Hindlimb muscle (tissue), 1 donor: ENCODE data around the gene FAM118A. TPM values are rescaled to one million over a fixed set of nuclear protein-coding genes. Genes with fewer than 3 reads are reported as not detected.
"Not testable (repeated sequence)": the region's sequence is repeated elsewhere in the genome, so short reads cannot be mapped to it uniquely, and the experiment has no call there.

Source experiments
- DNase-seq: peaks from one replicate; pipeline ENCODE4 v3.0.0-alpha.2; 2013
- polyA plus RNA-seq: library from polyadenylated mRNA; unstranded; fragments of 120-200 nt; gene quantifications from one replicate; pipeline ENCODE4 v1.2.1, GENCODE V29; 2013; ENCODE audit not compliant: insufficient read length

The FAM118A gene
- polyA plus RNA-seq, 1 donor: 27.4 TPM

GRCh38 chr22:45331486-45331885, 21.8 kb downstream of the FAM118A start:
- DNase-seq: no peak

- no peak for DNase-seq
Measured at GRCh38 chr22:45332001-45332400, 22.3 kb downstream of the FAM118A start.

DNA sequence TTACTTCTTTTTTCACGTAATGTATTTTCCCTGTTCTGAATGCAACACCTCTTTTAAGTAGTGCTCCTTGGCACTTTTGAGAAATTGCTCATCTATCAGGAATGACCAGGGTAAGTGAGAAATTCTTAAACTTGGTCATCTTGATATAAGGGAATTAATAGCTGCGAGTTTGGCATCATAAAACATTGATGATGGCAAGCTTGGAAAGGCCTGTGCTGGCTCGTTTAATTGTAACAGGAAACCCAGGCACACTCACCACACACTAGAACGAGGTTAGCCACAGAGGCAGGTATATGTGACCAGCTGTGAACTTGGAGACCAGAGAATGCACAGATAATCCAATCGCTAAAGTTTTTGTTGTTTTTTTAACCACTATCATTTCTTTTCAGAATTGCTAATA, 24.3 kb downstream of the FAM118A start:
- no peak for DNase-seq

DNA sequence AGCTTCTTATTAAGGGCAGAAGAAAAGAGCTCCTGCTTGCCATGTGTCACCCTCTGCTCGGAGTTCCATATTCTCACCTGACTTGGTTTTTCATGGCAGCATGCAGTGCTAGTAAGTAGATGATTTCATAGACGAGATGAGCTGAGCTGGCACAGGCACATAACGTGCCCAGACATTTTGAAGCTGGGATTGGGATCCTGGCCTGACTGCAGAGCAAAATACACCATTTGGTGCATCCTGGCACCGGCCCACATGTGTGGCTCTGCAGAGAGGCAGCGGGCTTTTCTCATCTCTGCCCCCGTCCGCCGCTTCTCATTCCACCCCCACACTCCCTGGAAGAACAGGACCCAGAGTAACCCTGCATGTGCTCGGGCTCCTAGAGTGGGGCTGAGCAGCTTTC, 24.8 kb downstream of the FAM118A start:
- DNase-seq: no peak

DNA sequence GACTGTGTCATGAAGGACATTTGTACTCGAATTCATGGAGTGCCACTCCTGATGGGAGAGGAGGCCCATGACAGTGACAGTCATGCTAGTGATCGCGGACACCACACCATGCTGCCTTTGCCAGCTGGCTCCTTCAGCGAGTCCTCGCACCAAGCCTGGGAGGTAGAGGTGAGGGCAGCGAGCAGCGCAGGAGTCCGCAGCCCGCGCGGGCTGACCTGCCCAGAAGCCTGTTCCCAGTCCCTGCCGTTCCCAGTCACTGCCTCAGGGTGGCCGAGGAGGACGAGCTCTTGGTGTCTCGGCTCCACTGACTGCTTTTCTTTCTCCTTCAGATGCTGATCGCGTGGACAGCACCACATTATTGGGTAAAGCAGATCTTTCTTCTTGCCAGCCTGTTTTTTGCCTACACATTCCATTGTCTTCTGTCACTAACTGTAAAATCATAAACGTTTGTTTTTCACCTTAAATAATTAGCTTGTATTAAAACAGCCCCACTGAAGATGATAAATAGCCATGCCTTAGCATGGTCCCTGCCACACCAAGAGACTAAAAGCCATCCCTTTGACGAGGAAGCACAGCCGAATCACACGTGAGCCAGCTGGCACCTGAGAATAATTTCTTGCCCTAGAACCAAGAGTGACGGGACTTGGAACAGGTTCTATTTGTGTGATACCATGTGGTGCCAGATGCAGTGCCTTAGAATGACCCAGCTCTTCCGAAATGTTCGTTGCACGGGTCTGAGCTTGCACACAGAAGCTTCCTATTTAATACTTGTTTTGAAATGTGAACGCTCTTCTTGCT, 25.5 kb downstream of the FAM118A start:
- DNase-seq: no peak

- no peak for DNase-seq
Measured at GRCh38 chr22:45335854-45336522, 26.3 kb downstream of the FAM118A start.

DNA sequence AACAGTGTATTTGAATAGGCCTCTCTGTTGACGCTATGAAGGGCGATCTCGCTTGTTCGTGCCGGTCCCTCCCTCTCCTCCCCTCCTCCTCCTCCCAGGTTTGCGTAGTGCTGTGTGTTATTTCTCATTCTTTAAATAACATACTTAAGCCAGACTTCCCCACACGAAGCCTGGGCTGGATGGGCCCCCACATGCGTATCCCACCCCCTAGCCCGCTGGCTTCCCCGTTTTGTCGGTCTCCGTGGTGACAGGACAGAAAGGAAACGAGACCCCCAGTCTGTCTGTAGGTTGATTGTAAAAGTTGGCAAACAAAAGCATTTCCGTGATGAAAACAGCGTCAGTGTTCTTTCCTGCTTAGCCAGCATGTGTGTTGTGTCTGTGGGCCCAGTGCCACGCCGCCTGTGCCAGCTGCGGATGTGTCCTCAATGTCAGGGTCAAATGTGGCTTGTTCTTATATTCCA, 27.3 kb downstream of the FAM118A start:
- DNase-seq: peak; percentile 75

DNA sequence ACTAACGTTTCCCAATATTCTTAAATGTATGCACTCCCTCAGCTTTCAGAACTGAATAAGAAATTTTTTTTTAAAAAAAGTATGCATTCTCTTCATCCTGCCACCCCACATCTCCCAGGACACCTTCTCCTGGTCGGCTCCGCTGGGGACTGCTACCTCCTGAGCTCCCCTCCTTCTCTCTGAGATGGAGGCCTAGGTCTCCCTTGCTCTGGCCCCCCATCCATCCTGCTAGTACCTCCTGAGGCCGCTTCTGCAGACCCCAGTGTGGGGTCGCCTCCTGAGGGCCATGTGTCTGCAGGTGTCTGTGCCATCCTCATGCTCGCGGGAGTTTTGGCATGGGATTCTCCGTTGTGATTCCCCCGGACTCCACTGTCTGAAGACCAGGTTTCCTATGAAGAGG, 27.8 kb downstream of the FAM118A start:
- DNase-seq: no peak

DNA sequence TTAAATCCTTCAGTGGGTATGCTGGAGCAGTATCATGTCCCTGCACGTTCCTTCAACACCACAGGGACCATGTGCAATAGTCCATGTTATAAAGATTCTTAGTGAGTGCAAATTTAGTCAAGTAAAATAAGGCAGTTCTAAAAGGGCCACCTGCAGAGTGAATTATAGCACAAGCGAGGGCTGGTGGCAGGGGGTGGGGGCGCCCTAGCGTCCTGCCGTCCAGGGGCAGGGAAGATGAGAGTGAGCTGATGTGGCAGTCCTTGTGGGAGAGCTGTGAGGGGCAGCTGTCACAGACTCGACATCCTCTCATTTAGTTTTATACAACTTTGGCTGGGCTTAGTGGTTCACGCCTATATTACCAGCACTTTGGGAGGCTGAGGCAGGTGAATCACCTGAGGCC, 29.1 kb downstream of the FAM118A start:
- no peak for DNase-seq

DNA sequence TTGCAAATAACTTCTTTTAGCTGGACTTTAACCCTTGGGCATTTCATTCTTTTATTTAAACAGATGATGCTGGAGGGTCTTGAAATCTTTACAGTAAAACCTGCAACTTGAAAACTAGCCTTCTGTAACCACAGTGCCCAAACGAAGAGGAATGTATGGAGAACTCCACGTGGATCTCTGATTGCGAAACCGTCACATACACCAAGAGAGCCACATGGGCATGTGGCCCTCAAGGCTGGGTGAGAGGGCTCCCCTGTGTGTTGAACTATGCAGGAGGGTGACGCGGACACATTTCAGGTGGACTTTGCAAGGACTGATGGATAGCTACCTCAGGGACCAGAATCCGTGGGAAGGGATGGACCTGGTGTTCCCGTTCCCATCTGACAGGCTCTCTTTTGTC, 30.6 kb downstream of the FAM118A start:
- DNase-seq: no peak

DNA sequence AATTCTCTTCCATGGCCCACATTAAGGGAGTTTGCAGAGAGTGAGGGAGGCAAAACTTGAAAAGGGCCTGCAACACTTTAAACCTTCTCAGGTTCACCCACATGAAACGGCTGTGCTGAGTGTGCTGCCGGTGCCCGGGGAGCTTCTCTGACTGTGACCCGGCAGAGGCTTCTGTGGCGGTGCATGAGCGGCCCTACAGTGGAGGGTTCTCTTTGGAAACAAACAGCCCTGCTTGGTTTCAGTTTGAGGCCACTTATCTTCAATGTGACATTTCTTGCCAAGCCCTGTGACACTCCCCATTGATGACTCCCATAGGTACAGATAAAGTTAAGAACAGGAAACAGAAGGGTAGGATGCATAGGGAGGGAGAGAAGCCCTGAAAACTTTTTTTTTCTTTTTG, 31.8 kb downstream of the FAM118A start:
- DNase-seq: no peak

- DNase-seq: no peak
Measured at GRCh38 chr22:45343143-45343542, 33.4 kb downstream of the FAM118A start.

GRCh38 chr22:45344334-45344733, 34.6 kb downstream of the FAM118A start:
- no peak for DNase-seq

- no peak for DNase-seq
Measured at GRCh38 chr22:45349916-45350315, 40.2 kb downstream of the FAM118A start.

DNA sequence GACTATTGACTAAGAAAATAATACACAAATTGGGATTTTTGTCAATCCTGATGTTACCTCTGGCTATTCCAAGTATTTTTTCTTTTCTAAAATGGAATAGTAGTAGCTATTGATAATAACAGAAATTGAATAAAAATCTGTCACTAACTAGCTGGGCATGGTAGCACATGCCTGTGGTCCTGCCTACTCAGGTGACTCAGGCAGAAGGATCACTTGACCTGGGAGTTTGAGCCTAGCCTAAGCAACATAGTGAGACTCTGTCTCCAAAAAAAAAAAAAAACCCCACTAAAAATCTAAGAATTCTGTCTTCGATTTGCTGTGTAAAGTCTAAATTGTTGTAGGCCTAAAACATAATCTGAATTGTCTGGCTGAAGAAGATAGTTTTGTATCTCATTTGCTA, 42.2 kb downstream of the FAM118A start:
- no peak for DNase-seq

DNA sequence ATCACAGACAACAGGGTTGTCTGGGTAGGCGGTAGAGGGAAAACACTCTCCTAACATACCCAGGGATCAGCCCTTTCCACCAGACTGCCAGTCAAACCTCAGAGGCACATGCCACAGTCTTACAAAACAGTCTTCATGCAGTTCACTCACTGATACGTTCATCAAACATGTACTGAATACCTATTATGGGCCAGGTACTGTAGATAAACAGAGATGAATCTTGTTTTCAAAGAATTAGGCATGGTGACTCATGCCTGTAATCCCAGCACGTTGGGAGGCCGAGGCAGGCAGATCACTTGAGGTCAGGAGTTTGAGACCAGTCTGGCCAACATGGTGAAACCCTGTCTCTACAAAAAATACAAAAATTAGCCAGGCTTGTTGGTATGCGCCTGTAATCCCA, 43.0 kb downstream of the FAM118A start:
- not testable (repeated sequence) for DNase-seq

DNA sequence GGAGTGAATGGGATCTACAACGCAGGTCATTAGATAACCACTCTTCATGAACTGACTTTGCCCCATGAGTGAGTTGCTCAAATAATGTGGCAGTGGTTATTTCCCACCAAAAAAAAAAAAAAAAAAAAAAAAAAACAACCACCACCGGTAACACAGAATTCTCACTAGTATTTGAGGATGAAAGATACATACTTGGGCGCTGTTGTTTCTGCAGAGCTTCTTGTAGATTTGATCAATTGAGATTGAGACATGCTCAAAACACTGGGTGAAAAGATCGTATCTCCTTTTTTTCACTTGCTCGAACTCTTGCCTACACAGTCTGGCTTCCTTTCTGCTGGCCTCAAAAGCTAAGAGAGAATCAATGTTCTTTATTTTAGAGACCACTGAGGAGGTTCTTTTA, 44.1 kb downstream of the FAM118A start:
- DNase-seq: no peak

GRCh38 chr22:45357490-45357889, 47.8 kb downstream of the FAM118A start:
- no peak for DNase-seq

- DNase-seq: no peak
Measured at GRCh38 chr22:45358127-45358526, 48.4 kb downstream of the FAM118A start.

- DNase-seq: no peak
Measured at GRCh38 chr22:45359627-45360026, 49.9 kb downstream of the FAM118A start.

DNA sequence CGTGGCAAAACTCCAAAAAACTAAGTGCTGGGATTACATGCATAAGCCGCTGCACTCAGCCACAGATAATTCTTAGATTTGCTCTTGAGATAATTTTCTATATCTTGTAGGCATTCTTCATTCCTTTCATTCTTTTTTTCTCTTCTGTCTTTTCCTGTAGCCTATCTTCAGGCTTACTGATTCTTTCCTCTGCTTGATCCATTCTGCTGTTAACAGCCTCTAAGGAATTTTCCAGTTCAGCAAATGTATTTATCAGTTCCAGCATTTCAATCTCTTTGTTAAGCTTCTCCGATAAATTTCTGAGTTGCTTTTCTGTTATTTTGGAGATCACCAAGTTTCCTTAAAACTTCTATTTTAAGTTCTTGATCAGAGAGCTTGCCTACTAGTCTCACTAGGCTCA, 57.0 kb downstream of the FAM118A start:
- no peak for DNase-seq

GRCh38 chr22:45373592-45373991, 63.9 kb downstream of the FAM118A start:
- DNase-seq: not testable (repeated sequence)

- no peak for DNase-seq
Measured at GRCh38 chr22:45376009-45376408, 66.3 kb downstream of the FAM118A start.

DNA sequence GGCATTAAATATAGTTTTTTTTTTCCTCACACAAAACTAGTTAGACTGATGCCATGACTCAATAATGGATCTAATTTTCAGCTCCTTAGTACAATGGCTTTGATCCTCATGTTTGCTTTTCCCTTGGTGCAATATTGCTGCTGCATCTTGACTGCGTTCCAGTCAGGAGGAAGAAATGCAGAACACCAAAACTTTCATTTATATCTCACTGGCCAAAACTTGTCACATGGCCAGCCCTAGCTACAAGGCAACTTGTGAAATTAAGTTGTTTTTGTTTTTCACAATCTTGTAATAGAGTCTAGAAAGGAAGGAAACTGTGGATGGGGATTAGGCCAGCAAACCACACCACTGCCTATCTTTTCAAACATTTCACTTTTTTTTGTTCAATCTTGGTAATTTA, 67.0 kb downstream of the FAM118A start:
- DNase-seq: no peak
